ENCODE results near the gene TPPP.
"Not testable (repeated sequence)": the region's sequence is repeated elsewhere in the genome, so short reads cannot be mapped to it uniquely, and the experiment has no call there.

- not testable (repeated sequence) for TF ChIP-seq CEBPB, CTCF (IDR thresholded peaks at IDR 0.05)
Observed at GRCh38 chr5:686172-686523, 7.0 kb downstream of the TPPP start.
